Lower leg skin (tissue), 4 donors: Measurements from ENCODE around the gene PEX7. TPM values are rescaled to one million over a fixed set of nuclear protein-coding genes. Genes with fewer than 3 reads are reported as not detected.
A peak's percentile ranks its signal among the peaks of the same experiment; 100 is the strongest.

ENCODE experiments used
- DNase-seq, 2 donors: peaks; one replicate each; pipeline ENCODE4 v3.0.0-alpha.2; 2019; ENCODE audit warnings: low spot score in 2 of 2
- H3K4me3 ChIP-seq: fragments of 200-600 bp; sonication (generic); 2 replicates; pipeline ENCODE4 v1.5.1; 2017; ENCODE audit warnings: mild to moderate bottlenecking, low read depth; ENCODE audit not compliant: poor library complexity, severe bottlenecking
- CTCF ChIP-seq, 3 donors: fragments of 450-650 bp; IDR thresholded peaks; one replicate each; pipeline ENCODE4 v1.5.1; 2016; ENCODE audit warnings: antibody characterized with exemption in 3 of 3, mild to moderate bottlenecking in 3 of 3, moderate library complexity in 2 of 3
- POLR2A ChIP-seq, 2 donors: fragments of 450-650 bp; IDR thresholded peaks; one replicate each; pipeline ENCODE4 v1.6.1; 2016 to 2017; ENCODE audit warnings: antibody characterized with exemption in 2 of 2, mild to moderate bottlenecking in 1 of 2, moderate library complexity in 1 of 2
- WGBS, 2 donors: methylation state at CpG; one replicate each; pipeline ENCODE4 v1.1.5; 2018; 5-methylcytosine and 5-hydroxymethylcytosine counted together
- intact Hi-C: fragments of 100-400 bp; cut with DNase I; formaldehyde crosslinking; loops from one replicate; pipeline ENCODE4 v1.15.0; 2023; ENCODE audit warnings: low total_unique reads
- total RNA-seq, 4 donors: library from RNA; depleted of rRNA; stranded (reverse); fragments of >200 nt; gene quantifications; one replicate each; pipeline ENCODE4 v1.1.0, GENCODE V29; 2016

Gene PEX7
- total RNA-seq, 4 donors from 2014 or later: 15.2 to 21.5 (median 21.2) TPM

GRCh38 chr6:136816656-136817055 lies 5.7 kb upstream of the PEX7 start:
- no peak for DNase-seq

GRCh38 chr6:136820561-136820960 lies 1.8 kb upstream of the PEX7 start:
- no peak overlapping the region for H3K4me3 ChIP-seq
- whole genome bisulfite sequencing, 2 donors: 78 to 79% methylated on average over 2 of the region's 2 CpGs
- TF ChIP-seq CTCF (IDR thresholded peaks at IDR 0.05) (no peak), POLR2A (IDR thresholded peaks at IDR 0.05) (no peak)
- no peak for DNase-seq
- intact Hi-C loops: no loop called here

More at GRCh38 chr6:136816656-136817055, 5.7 kb upstream of the PEX7 start:
- WGBS, 2 donors: 76% methylated on average over 2 of the region's 2 CpGs
- TF ChIP-seq POLR2A (IDR thresholded peaks at IDR 0.05) (no peak), CTCF (IDR thresholded peaks at IDR 0.05) (no peak)
- intact Hi-C loops: no loop called here
- no peak overlapping the region for H3K4me3 ChIP-seq

DNA sequence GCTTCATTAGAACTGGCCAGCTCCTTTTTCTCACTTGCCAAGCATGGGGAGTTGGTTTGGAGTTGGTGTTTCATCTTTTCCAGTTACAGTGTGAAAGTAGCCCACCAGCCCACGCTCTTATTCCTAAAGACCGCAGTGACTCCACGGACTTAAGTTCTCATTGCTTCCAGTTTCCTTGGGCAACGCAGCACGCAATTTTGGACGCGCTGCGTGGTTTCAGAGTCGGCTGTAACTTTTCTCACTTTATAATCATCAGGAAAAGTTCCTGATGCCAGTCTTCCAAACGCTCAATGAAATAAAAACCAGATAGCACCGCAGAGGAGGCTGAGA lies 381 bp upstream of the PEX7 start:
- 0 to 1% methylated on average over 11 of the region's 11 CpGs for WGBS, 2 donors
- DNase-seq: no peak
- H3K4me3 ChIP-seq: peak overlapping the region; percentile 66
- intact Hi-C loops: no loop called here
- TF ChIP-seq CTCF (IDR thresholded peaks at IDR 0.05): no peak
- no peak for TF ChIP-seq POLR2A (IDR thresholded peaks at IDR 0.05)

DNA sequence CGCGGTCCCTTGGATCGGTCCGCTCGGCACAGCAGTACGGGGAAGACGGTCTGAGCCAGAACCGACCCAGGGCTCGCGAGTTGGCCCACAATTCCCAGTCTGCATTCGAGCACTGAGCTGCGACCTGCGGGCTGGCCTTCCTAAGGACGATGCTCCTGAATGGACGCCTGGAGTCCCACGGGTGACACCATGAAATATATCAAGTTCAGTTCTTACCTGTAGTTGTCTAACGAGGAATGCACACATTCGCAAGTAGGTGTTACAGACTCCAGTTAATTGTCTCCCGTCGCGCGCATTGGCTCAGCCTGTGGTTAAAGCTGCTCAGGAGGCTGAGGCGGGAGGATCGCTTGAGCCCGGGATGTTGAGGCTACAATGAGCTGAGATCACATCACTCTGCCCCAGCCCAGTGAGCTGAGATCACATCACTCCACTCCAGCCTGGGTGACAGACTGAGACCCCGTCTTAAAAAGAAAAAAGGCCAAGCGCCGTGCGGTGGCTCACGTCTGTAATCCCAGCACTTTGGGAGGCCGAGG lies 802 bp downstream of the PEX7 start:
- 50 to 58% methylated on average over 27 of the region's 31 CpGs for WGBS, 2 donors
- intact Hi-C loops: no loop called here

DNA sequence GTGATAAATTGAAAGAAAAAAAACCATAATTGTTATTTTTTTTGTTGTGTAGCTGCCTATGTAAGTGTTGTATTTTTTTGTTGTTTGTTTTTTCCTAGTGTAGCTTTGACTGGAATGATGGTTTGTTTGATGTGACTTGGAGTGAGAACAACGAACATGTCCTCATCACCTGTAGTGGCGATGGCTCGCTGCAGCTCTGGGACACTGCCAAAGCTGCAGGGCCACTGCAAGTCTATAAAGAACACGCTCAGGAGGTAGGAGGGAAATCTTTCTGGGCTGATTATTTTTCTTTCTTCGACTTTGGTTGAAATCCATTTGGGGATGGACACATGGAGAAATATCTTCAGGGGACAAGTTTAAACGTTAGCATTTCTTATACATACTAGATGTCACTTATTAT lies 3.8 kb downstream of the PEX7 start:
- WGBS, 2 donors: 87 to 88% methylated on average over 6 of the region's 6 CpGs
- TF ChIP-seq POLR2A (IDR thresholded peaks at IDR 0.05): no peak
- TF ChIP-seq CTCF (IDR thresholded peaks at IDR 0.05): no peak
- DNase-seq: no peak
- intact Hi-C loops: no loop called here
- H3K4me3 ChIP-seq: no peak overlapping the region

More for the DNA sequence above, 802 bp downstream of the PEX7 start:
- TF ChIP-seq POLR2A (IDR thresholded peaks at IDR 0.05) (no peak), CTCF (IDR thresholded peaks at IDR 0.05) (no peak)
- DNase-seq: no peak
- peak overlapping the region; percentile 66 for H3K4me3 ChIP-seq

DNA sequence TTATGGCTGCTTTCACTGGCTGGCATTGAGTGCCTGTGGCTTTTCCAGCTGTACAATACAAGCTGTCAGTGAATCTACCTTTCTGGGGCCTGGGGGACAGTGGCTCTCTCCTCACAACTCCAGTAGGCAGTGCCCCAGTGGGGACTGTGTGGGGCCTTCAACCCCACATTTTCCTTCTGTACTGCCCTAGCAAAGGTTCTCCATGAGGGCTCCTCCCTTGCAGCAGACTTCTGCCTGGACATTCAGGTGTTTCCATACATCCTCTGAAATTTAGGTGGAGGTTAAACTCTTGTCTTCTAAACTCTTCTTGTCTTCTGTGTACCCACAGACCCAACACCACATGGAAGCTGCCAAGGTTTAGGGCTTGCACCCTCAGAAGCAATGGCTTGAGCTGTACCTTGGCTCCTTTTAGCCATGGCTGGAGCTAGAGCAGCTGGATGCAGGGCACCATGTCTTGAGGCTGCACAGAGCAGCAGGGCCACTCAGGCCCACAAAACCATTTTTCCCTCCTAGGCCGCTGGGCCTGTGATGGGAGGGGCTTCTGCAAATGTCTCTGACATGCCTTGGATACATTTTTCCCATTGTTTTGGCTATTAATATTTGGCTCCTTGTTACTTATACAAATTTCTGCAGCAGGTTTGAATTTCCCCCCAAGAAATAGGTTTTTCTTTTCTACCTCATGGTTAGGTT lies 9.6 kb downstream of the PEX7 start:
- no peak overlapping the region for H3K4me3 ChIP-seq
- DNase-seq: no peak
- 90 to 100% methylated on average over 1 of the region's 1 CpG for WGBS, 2 donors
- intact Hi-C loops: no loop called here
- TF ChIP-seq CTCF (IDR thresholded peaks at IDR 0.05) (no peak), POLR2A (IDR thresholded peaks at IDR 0.05) (no peak)
